ENCODE data around the gene SRP14.

DNA sequence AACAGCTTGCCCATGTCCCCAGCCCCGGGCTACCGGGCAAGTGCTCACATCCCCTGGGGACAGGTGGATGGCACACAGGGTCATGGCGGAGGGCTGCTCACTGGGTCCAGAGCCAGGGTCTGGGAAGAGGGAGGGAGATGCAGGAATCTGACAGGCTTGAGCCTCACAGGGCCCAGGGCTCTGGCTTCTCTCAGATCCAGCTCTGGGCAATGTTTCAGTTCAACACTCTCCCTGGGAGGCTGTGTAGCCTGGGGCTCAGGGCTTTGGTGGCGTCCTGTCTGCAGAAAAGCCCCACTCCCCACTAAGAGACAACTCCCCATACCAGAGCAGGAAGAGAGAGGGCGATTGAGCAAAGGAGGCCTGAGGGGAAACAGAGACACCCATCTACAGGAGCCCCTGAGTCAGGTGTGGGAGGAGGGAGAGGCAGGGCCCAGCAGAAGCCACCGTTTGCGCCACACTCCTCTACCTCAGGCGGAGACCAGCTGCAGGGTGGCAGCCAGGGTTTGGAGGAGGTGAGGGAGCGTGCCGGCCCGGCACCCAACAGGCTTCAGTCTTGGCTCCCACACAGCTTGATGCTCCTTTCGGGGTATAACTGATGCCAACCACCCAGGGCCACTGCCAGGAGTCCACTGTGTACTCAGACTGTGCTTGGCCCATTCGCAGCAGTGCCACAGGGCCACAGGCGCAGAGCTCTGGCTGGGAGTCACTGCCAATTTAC, 16.8 kb upstream of the SRP14 start:
- TF ChIP-seq POLR2A (conservative IDR thresholded peaks at IDR 0.05) = no peak
- TF ChIP-seq, protein P1, sequence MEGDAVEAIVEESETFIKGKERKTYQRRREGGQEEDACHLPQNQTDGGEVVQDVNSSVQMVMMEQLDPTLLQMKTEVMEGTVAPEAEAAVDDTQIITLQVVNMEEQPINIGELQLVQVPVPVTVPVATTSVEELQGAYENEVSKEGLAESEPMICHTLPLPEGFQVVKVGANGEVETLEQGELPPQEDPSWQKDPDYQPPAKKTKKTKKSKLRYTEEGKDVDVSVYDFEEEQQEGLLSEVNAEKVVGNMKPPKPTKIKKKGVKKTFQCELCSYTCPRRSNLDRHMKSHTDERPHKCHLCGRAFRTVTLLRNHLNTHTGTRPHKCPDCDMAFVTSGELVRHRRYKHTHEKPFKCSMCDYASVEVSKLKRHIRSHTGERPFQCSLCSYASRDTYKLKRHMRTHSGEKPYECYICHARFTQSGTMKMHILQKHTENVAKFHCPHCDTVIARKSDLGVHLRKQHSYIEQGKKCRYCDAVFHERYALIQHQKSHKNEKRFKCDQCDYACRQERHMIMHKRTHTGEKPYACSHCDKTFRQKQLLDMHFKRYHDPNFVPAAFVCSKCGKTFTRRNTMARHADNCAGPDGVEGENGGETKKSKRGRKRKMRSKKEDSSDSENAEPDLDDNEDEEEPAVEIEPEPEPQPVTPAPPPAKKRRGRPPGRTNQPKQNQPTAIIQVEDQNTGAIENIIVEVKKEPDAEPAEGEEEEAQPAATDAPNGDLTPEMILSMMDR (IDR thresholded peaks at IDR 0.05 in 2 of 3, conservative IDR thresholded peaks at IDR 0.05 in 1 of 3; ENCODE audit: insufficient read depth in 2 of 3, low read depth in 1 of 3, low read length in 3 of 3) = no peak
- TF ChIP-seq, protein P2, sequence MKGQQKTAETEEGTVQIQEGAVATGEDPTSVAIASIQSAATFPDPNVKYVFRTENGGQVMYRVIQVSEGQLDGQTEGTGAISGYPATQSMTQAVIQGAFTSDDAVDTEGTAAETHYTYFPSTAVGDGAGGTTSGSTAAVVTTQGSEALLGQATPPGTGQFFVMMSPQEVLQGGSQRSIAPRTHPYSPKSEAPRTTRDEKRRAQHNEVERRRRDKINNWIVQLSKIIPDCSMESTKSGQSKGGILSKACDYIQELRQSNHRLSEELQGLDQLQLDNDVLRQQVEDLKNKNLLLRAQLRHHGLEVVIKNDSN (CRISPR knock-in tag; IDR thresholded peaks at IDR 0.05) = no peak
- TF ChIP-seq NFATC3 (IDR thresholded peaks at IDR 0.05) = no peak
- no peak for TF ChIP-seq CAMTA2 (CRISPR knock-in tag; conservative IDR thresholded peaks at IDR 0.05)
- TF ChIP-seq ASH1L (IDR thresholded peaks at IDR 0.05; ENCODE audit: borderline replicate concordance, low read depth, partially characterized antibody) = no peak
- TF ChIP-seq FOXM1 (IDR thresholded peaks at IDR 0.05; ENCODE audit: low read depth) = no peak
- TF ChIP-seq FOXM1 (CRISPR knock-in tag; IDR thresholded peaks at IDR 0.05; ENCODE audit: low read depth) = no peak
- TF ChIP-seq, protein P3, sequence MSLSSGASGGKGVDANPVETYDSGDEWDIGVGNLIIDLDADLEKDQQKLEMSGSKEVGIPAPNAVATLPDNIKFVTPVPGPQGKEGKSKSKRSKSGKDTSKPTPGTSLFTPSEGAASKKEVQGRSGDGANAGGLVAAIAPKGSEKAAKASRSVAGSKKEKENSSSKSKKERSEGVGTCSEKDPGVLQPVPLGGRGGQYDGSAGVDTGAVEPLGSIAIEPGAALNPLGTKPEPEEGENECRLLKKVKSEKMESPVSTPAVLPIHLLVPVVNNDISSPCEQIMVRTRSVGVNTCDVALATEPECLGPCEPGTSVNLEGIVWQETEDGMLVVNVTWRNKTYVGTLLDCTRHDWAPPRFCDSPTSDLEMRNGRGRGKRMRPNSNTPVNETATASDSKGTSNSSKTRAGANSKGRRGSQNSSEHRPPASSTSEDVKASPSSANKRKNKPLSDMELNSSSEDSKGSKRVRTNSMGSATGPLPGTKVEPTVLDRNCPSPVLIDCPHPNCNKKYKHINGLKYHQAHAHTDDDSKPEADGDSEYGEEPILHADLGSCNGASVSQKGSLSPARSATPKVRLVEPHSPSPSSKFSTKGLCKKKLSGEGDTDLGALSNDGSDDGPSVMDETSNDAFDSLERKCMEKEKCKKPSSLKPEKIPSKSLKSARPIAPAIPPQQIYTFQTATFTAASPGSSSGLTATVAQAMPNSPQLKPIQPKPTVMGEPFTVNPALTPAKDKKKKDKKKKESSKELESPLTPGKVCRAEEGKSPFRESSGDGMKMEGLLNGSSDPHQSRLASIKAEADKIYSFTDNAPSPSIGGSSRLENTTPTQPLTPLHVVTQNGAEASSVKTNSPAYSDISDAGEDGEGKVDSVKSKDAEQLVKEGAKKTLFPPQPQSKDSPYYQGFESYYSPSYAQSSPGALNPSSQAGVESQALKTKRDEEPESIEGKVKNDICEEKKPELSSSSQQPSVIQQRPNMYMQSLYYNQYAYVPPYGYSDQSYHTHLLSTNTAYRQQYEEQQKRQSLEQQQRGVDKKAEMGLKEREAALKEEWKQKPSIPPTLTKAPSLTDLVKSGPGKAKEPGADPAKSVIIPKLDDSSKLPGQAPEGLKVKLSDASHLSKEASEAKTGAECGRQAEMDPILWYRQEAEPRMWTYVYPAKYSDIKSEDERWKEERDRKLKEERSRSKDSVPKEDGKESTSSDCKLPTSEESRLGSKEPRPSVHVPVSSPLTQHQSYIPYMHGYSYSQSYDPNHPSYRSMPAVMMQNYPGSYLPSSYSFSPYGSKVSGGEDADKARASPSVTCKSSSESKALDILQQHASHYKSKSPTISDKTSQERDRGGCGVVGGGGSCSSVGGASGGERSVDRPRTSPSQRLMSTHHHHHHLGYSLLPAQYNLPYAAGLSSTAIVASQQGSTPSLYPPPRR (CRISPR knock-in tag; IDR thresholded peaks at IDR 0.05; ENCODE audit: borderline replicate concordance) = no peak
- no peak for TF ChIP-seq EZH2 (IDR thresholded peaks at IDR 0.05; ENCODE audit: borderline replicate concordance, low read depth, low read length)
- no peak for TF ChIP-seq SP2 (IDR thresholded peaks at IDR 0.05; ENCODE audit: extremely low read depth, low read depth, low read length, poor library complexity, severe bottlenecking)
- TF ChIP-seq, protein P4, sequence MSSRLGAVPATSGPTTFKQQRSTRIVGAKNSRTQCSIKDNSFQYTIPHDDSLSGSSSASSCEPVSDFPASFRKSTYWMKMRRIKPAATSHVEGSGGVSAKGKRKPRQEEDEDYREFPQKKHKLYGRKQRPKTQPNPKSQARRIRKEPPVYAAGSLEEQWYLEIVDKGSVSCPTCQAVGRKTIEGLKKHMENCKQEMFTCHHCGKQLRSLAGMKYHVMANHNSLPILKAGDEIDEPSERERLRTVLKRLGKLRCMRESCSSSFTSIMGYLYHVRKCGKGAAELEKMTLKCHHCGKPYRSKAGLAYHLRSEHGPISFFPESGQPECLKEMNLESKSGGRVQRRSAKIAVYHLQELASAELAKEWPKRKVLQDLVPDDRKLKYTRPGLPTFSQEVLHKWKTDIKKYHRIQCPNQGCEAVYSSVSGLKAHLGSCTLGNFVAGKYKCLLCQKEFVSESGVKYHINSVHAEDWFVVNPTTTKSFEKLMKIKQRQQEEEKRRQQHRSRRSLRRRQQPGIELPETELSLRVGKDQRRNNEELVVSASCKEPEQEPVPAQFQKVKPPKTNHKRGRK (tag; IDR thresholded peaks at IDR 0.05) = no peak

Data from K562 (cell line).